AG08396 (cell line): ENCODE results near the gene HAAO.
"Not testable (repeated sequence)": the region's sequence is repeated elsewhere in the genome, so short reads cannot be mapped to it uniquely, and the experiment has no call there.

Source experiments
- DNase-seq: peaks from one replicate; pipeline ENCODE4 v3.0.0; 2012; ENCODE audit warnings: low spot score, mixed read lengths

Gene HAAO

GRCh38 chr2:42748840-42749239, 43.5 kb downstream of the HAAO start:
- DNase-seq, result no peak

DNA sequence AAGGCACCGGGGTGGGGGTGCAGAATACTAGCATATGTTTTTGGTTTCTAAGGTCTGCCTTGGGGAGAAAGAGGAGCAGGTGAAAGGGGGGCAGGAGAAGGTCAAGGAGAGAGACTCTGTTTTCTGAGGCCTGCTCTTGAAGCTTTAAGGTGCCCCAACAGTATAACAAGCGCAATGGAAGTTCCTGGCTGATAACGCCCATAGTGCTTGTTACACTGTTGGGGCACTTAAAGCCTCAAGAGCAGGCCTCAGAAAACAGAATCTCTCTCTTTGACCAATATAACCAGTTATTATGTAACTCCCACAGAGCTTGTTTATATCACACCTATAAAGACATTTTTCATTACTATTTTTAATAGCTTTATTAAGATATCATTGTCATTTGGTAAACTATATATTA, 45.0 kb downstream of the HAAO start:
- DNase-seq, result no peak

- DNase-seq, result no peak
These were observed 47.8 kb downstream of the HAAO start for GRCh38 chr2:42744545-42745082.

GRCh38 chr2:42743659-42743990, 48.8 kb downstream of the HAAO start:
- no peak for DNase-seq

DNA sequence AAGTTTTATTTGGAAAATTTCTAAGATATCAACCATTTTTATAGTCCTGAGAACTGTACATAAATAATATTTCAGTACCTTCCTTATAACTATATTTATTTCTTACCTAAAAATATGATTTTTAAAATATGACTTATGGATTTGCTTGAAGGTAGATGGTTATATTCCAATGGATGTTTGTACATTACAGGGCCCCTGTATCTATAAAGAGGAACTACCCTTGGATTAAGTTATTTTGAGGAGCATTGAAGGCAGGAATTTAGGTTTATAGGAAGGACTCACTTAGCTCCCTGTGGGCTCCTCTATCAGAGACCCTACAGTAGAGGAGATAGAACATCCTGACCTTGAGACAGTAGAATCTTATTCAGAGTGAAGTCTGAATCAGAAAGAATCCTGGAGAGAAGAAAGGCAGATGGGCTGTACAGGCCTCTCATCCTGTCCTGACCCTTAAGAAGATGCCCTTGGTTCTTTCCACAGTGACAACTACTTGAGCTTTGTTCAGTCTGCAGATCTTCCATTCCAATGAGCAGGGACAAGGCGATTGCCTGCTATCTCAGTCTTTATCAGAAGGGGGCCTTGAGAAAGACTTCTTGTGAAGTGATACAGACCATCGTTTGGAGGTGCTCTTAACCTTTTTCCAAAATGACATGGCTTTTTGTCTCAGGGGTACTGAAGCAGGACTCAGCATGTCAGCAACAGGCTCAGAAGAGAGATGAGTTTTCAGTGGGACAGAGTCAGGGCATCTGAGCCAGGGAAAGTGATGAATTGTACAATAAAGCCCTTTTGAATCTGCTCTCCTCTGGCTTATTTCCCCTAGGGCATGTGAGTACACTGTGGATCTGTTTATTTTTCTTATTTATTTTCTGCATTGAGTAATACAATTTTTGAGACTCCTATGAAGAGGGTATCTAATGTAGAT, 49.4 kb downstream of the HAAO start:
- DNase-seq, result no peak

- no peak for DNase-seq
These were observed 51.2 kb downstream of the HAAO start for GRCh38 chr2:42741140-42741539.

GRCh38 chr2:42736598-42737322, 55.6 kb downstream of the HAAO start:
- DNase-seq, result no peak

GRCh38 chr2:42733852-42734251, 58.5 kb downstream of the HAAO start:
- DNase-seq, result no peak

DNA sequence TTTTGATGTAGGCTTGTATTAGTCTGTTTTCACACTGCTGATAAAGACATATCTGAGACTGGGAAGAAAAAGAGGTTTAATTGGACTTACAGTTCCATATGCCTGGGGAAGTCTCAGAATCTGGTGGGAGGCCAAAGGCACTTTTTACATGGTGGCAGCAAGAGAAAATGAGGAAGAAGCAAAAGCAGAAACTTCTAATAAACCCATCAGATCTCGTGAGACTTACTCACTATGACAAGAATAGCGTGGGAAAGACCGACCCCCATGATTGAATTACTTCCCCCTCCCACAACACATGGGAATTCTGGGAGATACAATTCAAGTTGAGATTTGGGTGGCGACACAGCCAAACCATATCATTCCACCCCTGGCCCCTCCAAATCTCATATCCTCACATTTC, 61.1 kb downstream of the HAAO start:
- DNase-seq, result not testable (repeated sequence)

DNA sequence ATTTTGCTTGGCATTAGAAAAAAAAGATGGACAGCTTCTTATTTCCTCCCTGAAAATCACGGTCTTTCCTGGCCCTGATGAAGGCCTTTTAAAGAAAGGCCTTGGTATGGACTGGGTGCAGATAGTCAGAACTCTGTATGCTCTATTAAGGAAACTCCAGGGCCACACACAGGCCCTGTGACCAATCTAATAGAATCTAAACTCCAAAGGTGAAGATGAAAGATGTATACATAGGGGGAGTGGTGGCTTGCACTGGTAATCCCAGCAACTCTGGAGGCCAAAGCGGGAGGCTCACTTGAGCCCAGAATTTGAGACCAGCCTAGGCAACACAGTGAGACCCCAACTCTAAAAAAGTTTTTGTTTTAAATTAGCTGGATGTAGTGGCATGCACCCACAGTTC, 65.7 kb downstream of the HAAO start:
- no peak for DNase-seq

- no peak for DNase-seq
These were observed 66.7 kb downstream of the HAAO start for GRCh38 chr2:42725657-42726056.

DNA sequence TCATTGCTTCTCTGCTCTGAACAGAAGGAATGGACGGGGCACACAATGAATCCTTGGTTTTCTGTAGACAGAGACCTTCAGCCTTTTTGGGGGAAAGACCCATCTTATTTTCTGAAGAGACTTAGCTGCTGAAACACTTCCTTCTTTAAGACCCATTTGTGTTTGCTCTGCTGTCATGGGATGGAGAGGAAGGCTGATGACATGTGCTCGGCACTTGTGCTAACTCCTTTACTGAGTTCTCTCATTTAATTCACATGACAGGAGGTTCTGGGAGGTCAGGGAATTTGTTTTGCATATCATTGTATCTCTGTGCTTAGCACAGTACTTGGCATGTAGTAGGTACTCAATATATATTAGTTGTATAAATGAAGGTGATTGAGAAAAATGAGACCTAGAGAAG, 67.5 kb downstream of the HAAO start:
- DNase-seq, result no peak

DNA sequence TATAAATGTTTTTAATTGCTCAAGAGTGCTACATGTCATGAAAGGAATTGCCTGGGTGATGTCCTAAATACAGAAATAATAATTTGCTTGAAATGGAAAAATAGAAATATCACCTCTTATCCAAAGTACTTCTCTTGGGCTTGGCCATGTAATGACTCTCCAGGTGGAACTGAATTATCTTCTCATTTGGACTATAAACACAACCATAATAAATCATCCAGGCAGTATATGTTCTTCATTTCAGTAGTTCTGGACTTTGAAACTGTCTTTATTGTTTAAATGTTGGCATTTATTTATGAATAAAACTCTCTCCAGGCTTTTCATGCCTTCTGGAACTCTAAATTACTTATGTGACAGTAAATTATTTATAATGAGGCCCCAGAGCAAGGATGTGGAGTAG, 68.9 kb downstream of the HAAO start:
- no peak for DNase-seq

DNA sequence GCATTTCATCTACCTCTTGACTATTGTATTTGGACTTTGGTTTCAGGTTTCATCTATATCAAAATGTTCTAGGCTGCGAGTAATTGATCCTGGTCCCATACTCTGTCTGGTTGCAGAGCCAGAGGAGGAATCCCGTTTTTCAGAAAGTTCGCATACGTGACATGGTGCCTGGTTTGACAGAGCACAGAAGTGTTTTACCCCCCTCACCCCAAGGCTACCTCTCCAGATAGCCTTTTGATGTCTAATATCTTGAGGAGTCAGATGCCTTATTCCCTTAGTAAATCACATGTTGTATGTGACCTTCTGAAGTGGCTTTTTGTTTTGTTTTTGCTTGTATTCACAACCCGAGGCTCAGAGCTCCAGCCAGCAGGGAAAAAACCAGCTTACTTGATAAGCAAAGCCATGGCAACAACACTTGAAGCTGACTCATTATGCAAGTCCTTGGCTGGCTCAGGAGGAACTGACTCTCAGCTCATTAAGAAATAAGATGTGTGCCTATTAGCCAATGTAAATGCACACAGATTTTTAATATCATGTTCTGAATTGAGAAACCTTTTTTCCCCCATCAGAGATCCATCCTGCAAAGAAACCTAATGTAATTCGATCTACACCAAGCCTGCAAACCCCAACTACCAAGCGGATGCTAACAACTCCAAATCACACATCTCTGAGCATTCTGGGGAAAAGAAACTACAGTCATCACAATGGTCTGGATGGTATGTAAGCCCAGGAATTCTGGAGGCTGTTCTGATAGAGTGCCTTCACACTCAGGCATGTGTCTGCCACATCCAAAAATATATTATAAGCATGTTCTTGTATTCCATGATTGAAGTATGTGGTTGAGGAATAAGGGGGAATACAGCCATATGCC, 69.8 kb downstream of the HAAO start:
- peak; percentile 64 for DNase-seq

GRCh38 chr2:42721898-42722297, 70.5 kb downstream of the HAAO start:
- DNase-seq, result no peak
